Neural cell (in vitro differentiated cells): ENCODE results near the gene BEND7. TPM values are rescaled to one million over a fixed set of nuclear protein-coding genes. Genes with fewer than 3 reads are reported as not detected.

Source experiments
- H2AFZ ChIP-seq: fragments of 200-600, 300-800 bp; sonication (generic), shearing (Covaris generic); 2 replicates; pipeline ENCODE4 v1.6.0; 2014; ENCODE audit warnings: low read depth, mild to moderate bottlenecking, antibody characterized with exemption, low read length, moderate library complexity
- H3F3A ChIP-seq: fragments of 200-600 bp; shearing (Covaris generic); 2 replicates; pipeline ENCODE4 v1.6.1; 2016; ENCODE audit warnings: mild to moderate bottlenecking, moderate library complexity, mixed read lengths, antibody characterized with exemption, low read length; ENCODE audit not compliant: insufficient read depth, poor library complexity, severe bottlenecking
- H3K27ac ChIP-seq: fragments of 200-600, 300-800 bp; sonication (generic), shearing (Covaris generic); 2 replicates; pipeline ENCODE4 v1.5.1; 2014; ENCODE audit warnings: mild to moderate bottlenecking, low read length, moderate library complexity
- H3K27me3 ChIP-seq: fragments of 300-800, 200-600 bp; sonication (generic), shearing (Covaris generic); 2 replicates; pipeline ENCODE4 v1.6.0; 2014; ENCODE audit warnings: mild to moderate bottlenecking, low read depth, low read length, moderate library complexity; ENCODE audit not compliant: insufficient read depth
- H3K36me3 ChIP-seq: fragments of 300-800, 200-600 bp; sonication (generic), shearing (Covaris generic); 2 replicates; pipeline ENCODE4 v1.5.1; 2014; ENCODE audit warnings: mild to moderate bottlenecking, antibody characterized with exemption, low read length, moderate library complexity; ENCODE audit not compliant: insufficient read depth
- H3K4me2 ChIP-seq: fragments of 300-800, 200-600 bp; sonication (generic), shearing (Covaris generic); 2 replicates; pipeline ENCODE4 v1.6.0; 2014; ENCODE audit warnings: mild to moderate bottlenecking, low read length
- H3K4me3 ChIP-seq: fragments of 300-800, 200-600 bp; sonication (generic), shearing (Covaris generic); 2 replicates; pipeline ENCODE4 v1.5.1; 2014; ENCODE audit warnings: mild to moderate bottlenecking, low read length, moderate library complexity
- H3K79me2 ChIP-seq: fragments of 200-600 bp; shearing (Covaris generic); replicated peaks from 2 replicates; pipeline ENCODE4 v1.6.0; 2014; ENCODE audit warnings: mild to moderate bottlenecking, low read length, moderate library complexity; ENCODE audit not compliant: insufficient read depth
- H3K9ac ChIP-seq: fragments of 300-800, 200-600 bp; sonication (generic), shearing (Covaris generic); 2 replicates; pipeline ENCODE4 v1.6.1; 2016; ENCODE audit warnings: mild to moderate bottlenecking, low read length, mixed read lengths
- H3K9me2 ChIP-seq: fragments of 200-600 bp; shearing (Covaris generic); 2 replicates; pipeline ENCODE4 v1.6.1; 2016; ENCODE audit warnings: mild to moderate bottlenecking, low read length, mixed read lengths; ENCODE audit not compliant: insufficient read depth
- H3K9me3 ChIP-seq: fragments of 200-600, 300-800 bp; sonication (generic), shearing (Covaris generic); 2 replicates; pipeline ENCODE4 v1.6.1; 2016; ENCODE audit warnings: mild to moderate bottlenecking, mixed run types, low read length, moderate library complexity, mixed read lengths
- H4K20me1 ChIP-seq: fragments of 200-600 bp; shearing (Covaris generic); 2 replicates; pipeline ENCODE4 v1.6.1; 2016; ENCODE audit warnings: mild to moderate bottlenecking, mixed run types; ENCODE audit not compliant: insufficient read depth
- CTCF ChIP-seq: fragments of 450-650 bp; IDR thresholded peaks from 2 replicates; pipeline ENCODE4 v1.5.1; 2014; ENCODE audit warnings: antibody characterized with exemption, mild to moderate bottlenecking, moderate library complexity; ENCODE audit not compliant: poor library complexity, severe bottlenecking
- EP300 ChIP-seq: fragments of 450-650 bp; conservative IDR thresholded peaks from 2 replicates; pipeline ENCODE4 v1.6.1; 2014; ENCODE audit warnings: antibody characterized with exemption, mild to moderate bottlenecking, moderate library complexity; ENCODE audit not compliant: poor library complexity, severe bottlenecking
- EZH2 ChIP-seq: fragments of 200-600, 300-800 bp; shearing (Covaris generic), sonication (generic); IDR thresholded peaks from 2 replicates; pipeline ENCODE4 v1.6.1; 2014; ENCODE audit warnings: antibody characterized with exemption, low read length, borderline replicate concordance, mild to moderate bottlenecking; ENCODE audit not compliant: insufficient read depth, poor library complexity, severe bottlenecking
- MXI1 ChIP-seq: fragments of 450-650 bp; conservative IDR thresholded peaks from 2 replicates; pipeline ENCODE4 v1.6.1; 2014; ENCODE audit warnings: antibody characterized with exemption, mild to moderate bottlenecking; ENCODE audit not compliant: poor library complexity, severe bottlenecking
- POLR2AphosphoS5 ChIP-seq: IDR thresholded peaks from 2 replicates; pipeline ENCODE4 v1.6.1; 2012
- RAD21 ChIP-seq: fragments of 450-650 bp; conservative IDR thresholded peaks from 2 replicates; pipeline ENCODE4 v1.6.1; 2014; ENCODE audit warnings: antibody characterized with exemption, mild to moderate bottlenecking, moderate library complexity
- REST ChIP-seq: IDR thresholded peaks from 2 replicates; pipeline ENCODE4 v1.6.1; 2012; ENCODE audit warnings: borderline replicate concordance
- SMC3 ChIP-seq: fragments of 450-650 bp; conservative IDR thresholded peaks from 2 replicates; pipeline ENCODE4 v1.6.1; 2014; ENCODE audit warnings: antibody characterized with exemption, mild to moderate bottlenecking, moderate library complexity; ENCODE audit not compliant: poor library complexity
- TAF1 ChIP-seq: IDR thresholded peaks from 2 replicates; pipeline ENCODE4 v1.6.1; 2012; ENCODE audit warnings: low read depth
- polyA plus RNA-seq: library from polyadenylated mRNA; depleted of rRNA; stranded (reverse); fragments of >200 nt; gene quantifications from 2 replicates; pipeline ENCODE4 v1.2.3, GENCODE V29; 2014

The BEND7 gene
- polyA plus RNA-seq, 1 donor from 2014 or later: 5.1 TPM

- TF ChIP-seq CTCF: no peak
Measured at GRCh38 chr10:13573960-13574359, 45.1 kb upstream of the BEND7 start (continued).

DNA sequence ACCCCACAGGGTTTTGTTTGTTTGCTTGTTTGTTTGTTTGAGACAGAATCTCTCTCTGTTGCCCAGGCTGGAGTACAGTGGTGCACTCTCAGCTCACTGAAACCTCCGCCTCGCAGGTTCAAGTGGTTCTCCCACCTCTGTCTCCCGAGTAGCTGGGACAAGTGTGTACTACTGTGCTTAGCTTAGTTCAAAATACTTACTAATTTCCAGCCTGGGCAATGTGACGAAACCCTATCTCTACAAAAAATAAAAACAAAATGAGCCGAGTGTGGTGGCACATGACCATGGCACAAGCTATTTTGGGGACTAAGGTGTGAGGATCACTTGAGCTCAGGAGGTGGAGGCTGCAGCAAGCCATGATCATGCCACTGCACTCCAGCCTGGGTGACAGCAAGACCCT is 42.7 kb upstream of the BEND7 start:
- no peaks in the 10 kb centered on the region for H3K9me3 ChIP-seq
- no peaks in the 10 kb centered on the region for H3K27me3 ChIP-seq
- TF ChIP-seq EZH2 (no peak), REST (no peak), CTCF (no peak), EP300 (no peak), MXI1 (no peak), RAD21 (no peak), TAF1 (no peak), SMC3 (no peak), POLR2AphosphoS5 (no peak)
- H3F3A ChIP-seq: no peaks in the 10 kb centered on the region
- no peaks in the 10 kb centered on the region for H4K20me1 ChIP-seq
- H3K4me2 ChIP-seq: no peak overlapping the region
- H3K79me2 ChIP-seq: no peaks in the 10 kb centered on the region
- H2AFZ ChIP-seq: no peak overlapping the region
- no peaks in the 10 kb centered on the region for H3K9me2 ChIP-seq
- no peak overlapping the region for H3K9ac ChIP-seq
- H3K4me3 ChIP-seq: no peak overlapping the region
- H3K36me3 ChIP-seq: no peaks in the 10 kb centered on the region
- H3K27ac ChIP-seq: no peak overlapping the region

- Histone ChIP-seq H3K27ac (no peak overlapping the region), H3K9me3 (no peaks in the 10 kb centered on the region), H4K20me1 (no peaks in the 10 kb centered on the region), H3K9ac (no peak overlapping the region), H2AFZ (no peak overlapping the region), H3K27me3 (no peaks in the 10 kb centered on the region), H3K79me2 (no peaks in the 10 kb centered on the region), H3K4me2 (no peak overlapping the region), H3K36me3 (no peaks in the 10 kb centered on the region), H3K9me2 (no peaks in the 10 kb centered on the region), H3K4me3 (no peak overlapping the region), H3F3A (no peaks in the 10 kb centered on the region)
- TF ChIP-seq RAD21 (no peak), CTCF (no peak), SMC3 (no peak), MXI1 (no peak), EP300 (no peak), REST (no peak), TAF1 (no peak), POLR2AphosphoS5 (no peak), EZH2 (no peak)
Measured at GRCh38 chr10:13567030-13567429, 38.2 kb upstream of the BEND7 start.
